SU-DHL-6 (cell line): ENCODE data around the gene PLXNC1.

Experiments used
- EZH2phosphoT487 ChIP-seq: fragments of 200-600 bp; sonication (generic), shearing (Covaris generic); conservative IDR thresholded peaks from 2 replicates; pipeline ENCODE4 v1.6.1; 2018; ENCODE audit warnings: mild to moderate bottlenecking, antibody characterized with exemption, low read length, moderate library complexity, mixed read lengths
- TF ChIP-seq, protein P1 (sequence below): fragments of 200-600 bp; sonication (generic); IDR thresholded peaks from one replicate; pipeline ENCODE4 v1.5.1; 2017; ENCODE audit warnings: antibody characterized with exemption, mild to moderate bottlenecking, low read length, moderate library complexity; ENCODE audit not compliant: insufficient read depth, poor library complexity, severe bottlenecking

DNA sequence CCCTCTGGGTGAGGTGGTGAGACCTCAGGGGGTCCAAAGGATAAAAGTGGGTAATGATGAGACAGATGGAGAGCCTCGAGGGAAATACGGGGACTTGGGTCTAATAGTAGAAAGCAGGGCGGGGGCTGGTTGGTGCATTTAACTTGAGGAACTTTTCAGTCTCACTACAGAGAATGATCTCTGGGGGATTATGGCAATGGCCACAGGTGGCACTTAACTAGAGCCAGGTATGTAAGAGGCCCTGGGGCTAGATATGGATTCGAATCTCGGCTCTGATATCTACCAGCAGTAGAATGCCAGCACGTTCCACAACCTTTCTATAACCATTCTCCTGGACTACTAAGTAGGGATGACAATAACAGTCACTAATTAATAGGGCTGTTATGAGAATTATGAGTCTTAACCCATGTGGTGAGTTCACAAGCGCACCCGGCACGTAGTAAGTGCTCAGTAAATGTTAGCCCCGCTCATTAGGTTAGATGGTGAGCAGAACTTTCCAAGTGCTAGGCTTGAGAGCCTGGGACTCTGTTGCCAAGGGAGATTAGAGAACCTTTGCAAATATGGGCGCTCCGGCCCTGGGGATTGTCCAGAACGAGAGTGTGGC, 888 bp upstream of the PLXNC1 start:
- TF ChIP-seq, protein P1, sequence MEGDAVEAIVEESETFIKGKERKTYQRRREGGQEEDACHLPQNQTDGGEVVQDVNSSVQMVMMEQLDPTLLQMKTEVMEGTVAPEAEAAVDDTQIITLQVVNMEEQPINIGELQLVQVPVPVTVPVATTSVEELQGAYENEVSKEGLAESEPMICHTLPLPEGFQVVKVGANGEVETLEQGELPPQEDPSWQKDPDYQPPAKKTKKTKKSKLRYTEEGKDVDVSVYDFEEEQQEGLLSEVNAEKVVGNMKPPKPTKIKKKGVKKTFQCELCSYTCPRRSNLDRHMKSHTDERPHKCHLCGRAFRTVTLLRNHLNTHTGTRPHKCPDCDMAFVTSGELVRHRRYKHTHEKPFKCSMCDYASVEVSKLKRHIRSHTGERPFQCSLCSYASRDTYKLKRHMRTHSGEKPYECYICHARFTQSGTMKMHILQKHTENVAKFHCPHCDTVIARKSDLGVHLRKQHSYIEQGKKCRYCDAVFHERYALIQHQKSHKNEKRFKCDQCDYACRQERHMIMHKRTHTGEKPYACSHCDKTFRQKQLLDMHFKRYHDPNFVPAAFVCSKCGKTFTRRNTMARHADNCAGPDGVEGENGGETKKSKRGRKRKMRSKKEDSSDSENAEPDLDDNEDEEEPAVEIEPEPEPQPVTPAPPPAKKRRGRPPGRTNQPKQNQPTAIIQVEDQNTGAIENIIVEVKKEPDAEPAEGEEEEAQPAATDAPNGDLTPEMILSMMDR, result no peak
- TF ChIP-seq EZH2phosphoT487, result no peak
